H1 (cell line): ENCODE results near the gene AIFM1. TPM values are rescaled to one million over a fixed set of nuclear protein-coding genes. Genes with fewer than 3 reads are reported as not detected.

Experiments used
- BACH1 ChIP-seq: IDR thresholded peaks from 2 replicates; pipeline ENCODE4 v1.6.1; 2012; ENCODE audit warnings: low read length, improper control_type of control experiment
- CEBPB ChIP-seq: IDR thresholded peaks from 2 replicates; pipeline ENCODE4 v1.6.1; 2012; ENCODE audit warnings: low read depth, low read length
- FOSL1 ChIP-seq: IDR thresholded peaks from 2 replicates; pipeline ENCODE4 v1.6.1; 2011; ENCODE audit warnings: mild to moderate bottlenecking, low read depth, low read length, moderate library complexity; ENCODE audit not compliant: insufficient read depth
- GABPA ChIP-seq: IDR thresholded peaks from 2 replicates; pipeline ENCODE4 v1.6.1; 2011; ENCODE audit warnings: mild to moderate bottlenecking, low read length, moderate library complexity, borderline replicate concordance; ENCODE audit not compliant: insufficient read depth
- HDAC6 ChIP-seq: IDR thresholded peaks from one replicate; pipeline ENCODE4 v1.7.1; 2012; ENCODE audit warnings: low read depth, mild to moderate bottlenecking, inconsistent platforms, low read length, moderate library complexity
- KDM1A ChIP-seq: fragments of 200-600, 300-600 bp; sonication (generic); IDR thresholded peaks from 2 replicates; pipeline ENCODE4 v1.7.1; 2016; ENCODE audit warnings: mild to moderate bottlenecking, low read length, borderline replicate concordance
- NANOG ChIP-seq: IDR thresholded peaks from 2 replicates; pipeline ENCODE4 v1.6.1; 2011; ENCODE audit warnings: low read length, low read depth, mild to moderate bottlenecking, inconsistent platforms; ENCODE audit not compliant: insufficient read depth, poor library complexity, severe bottlenecking
- RNF2 ChIP-seq: fragments of 200-900, 300-1000 bp; sonication (generic); IDR thresholded peaks from 2 replicates; pipeline ENCODE4 v1.7.1; 2016; ENCODE audit warnings: borderline replicate concordance, low read depth, mild to moderate bottlenecking, antibody characterized with exemption, low read length; ENCODE audit not compliant: poor library complexity, severe bottlenecking; ENCODE audit errors: missing control alignments
- SIRT6 ChIP-seq: IDR thresholded peaks from one replicate; pipeline ENCODE4 v1.7.1; 2012; ENCODE audit warnings: low read length, inconsistent platforms
- polyA plus RNA-seq, 7 experiments: library from polyadenylated mRNA; depleted of rRNA in 3 of 7; stranded (reverse) in 5 of 7; unstranded in 2 of 7; fragments of >200 nt in 5 of 7; fragments of 200-250 nt in 2 of 7; gene quantifications; 1 replicate in 5 of 7; 2 replicates in 1 of 7; 4 replicates in 1 of 7; pipeline versions ENCODE4 v1.2.1 to v1.2.3, GENCODE V29; 2011 to 2013; ENCODE audit warnings: missing spikeins in 2 of 7, mixed read lengths in 2 of 7
- total RNA-seq: library from RNA; stranded (reverse); fragmentation: NEBNext Ultra II Directional; extraction: Animal tissue kit (Norgen Biotek cat#: 25700); gene quantifications from 2 replicates; pipeline ENCODE4 v1.2.1, GENCODE V29; 2021

The AIFM1 gene
- total and polyA plus RNA-seq, 2 of the 8 experiments (the other 6 are each of a cell fraction or from before 2014, with no cell fraction given): 34.1 to 55.4 TPM

DNA sequence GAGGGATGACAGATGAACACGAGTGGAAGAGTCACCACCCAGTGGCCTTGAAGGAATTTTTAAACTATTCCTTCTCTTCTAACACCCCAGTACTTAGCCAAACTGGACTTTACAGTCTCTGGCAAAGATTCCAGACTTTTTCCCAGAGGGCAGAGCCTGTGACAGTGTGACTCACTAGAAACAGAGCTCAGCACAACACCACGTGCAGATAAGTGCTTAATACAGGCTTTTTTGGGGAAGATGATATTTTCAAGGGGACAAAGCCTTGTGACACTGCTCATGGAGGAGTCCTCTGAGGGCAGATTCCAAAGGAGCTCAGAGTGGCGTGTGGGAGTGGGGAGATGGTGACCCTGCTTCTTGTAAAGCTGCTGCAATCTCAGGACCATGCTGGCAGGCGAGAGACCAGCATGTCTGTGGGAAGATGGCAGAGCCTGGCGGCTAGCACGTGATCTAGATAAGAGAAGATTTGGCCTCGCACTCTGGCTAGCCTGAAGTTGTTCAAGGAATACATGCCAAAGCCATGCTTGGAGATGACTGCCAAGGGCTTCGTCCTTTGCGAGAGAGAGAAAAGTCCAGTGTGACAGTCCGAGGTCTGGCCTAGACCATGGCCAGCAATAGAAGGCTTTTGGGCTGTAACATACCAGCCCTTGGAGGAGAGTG, 8.5 kb upstream of the AIFM1 start (continued):
- TF ChIP-seq GABPA (no peak), KDM1A (no peak), RNF2 (no peak), BACH1 (no peak), CEBPB (no peak), FOSL1 (no peak), SIRT6 (no peak), HDAC6 (no peak), NANOG (no peak)
